Testis (tissue), 3 donors: Measurements from ENCODE around the gene MINDY4. TPM values are rescaled to one million over a fixed set of nuclear protein-coding genes. Genes with fewer than 3 reads are reported as not detected.

Source experiments
- DNase-seq: peaks from one replicate; pipeline ENCODE4 v3.0.0-alpha.2; 2019
- H3K27ac ChIP-seq, 2 donors: fragments of 200-600 bp; sonication (generic); one replicate each; pipeline ENCODE4 v1.5.1; 2019
- H3K27me3 ChIP-seq: fragments of 200-600 bp; sonication (generic); one replicate; pipeline ENCODE4 v1.5.1; 2019
- H3K36me3 ChIP-seq: fragments of 200-600 bp; sonication (generic); one replicate; pipeline ENCODE4 v1.5.1; 2017; ENCODE audit warnings: low read depth; ENCODE audit errors: missing control alignments
- H3K4me1 ChIP-seq: fragments of 200-600 bp; sonication (generic); one replicate; pipeline ENCODE4 v1.5.1; 2019
- H3K4me3 ChIP-seq, 2 donors: fragments of 200-600 bp; sonication (generic); one replicate each; pipeline ENCODE4 v1.5.1; 2017 to 2019
- H3K9me3 ChIP-seq: fragments of 200-600 bp; sonication (generic); one replicate; pipeline ENCODE4 v1.5.1; 2017
- CTCF ChIP-seq, 3 experiments: fragments of 450-650 bp in 2 of 3; fragments of 200-600 bp in 1 of 3; sonication (generic) in 1 of 3; IDR thresholded peaks; one replicate each; pipeline ENCODE4 v1.5.1; 2016 to 2019; ENCODE audit warnings: antibody characterized with exemption in 3 of 3, mild to moderate bottlenecking in 2 of 3, moderate library complexity in 1 of 3
- POLR2A ChIP-seq: fragments of 450-650 bp; IDR thresholded peaks from one replicate; pipeline ENCODE4 v1.6.1; 2017; ENCODE audit warnings: antibody characterized with exemption, mild to moderate bottlenecking, moderate library complexity
- WGBS, 2 donors: methylation state at CpG; one replicate each; pipeline ENCODE4 v1.1.5; 2018; 5-methylcytosine and 5-hydroxymethylcytosine counted together
- intact Hi-C: fragments of 100-400 bp; cut with DNase I; formaldehyde crosslinking; loops from one replicate; pipeline ENCODE4 v1.15.1; 2023; ENCODE audit warnings: low total_unique reads
- polyA plus RNA-seq: library from polyadenylated mRNA; stranded (reverse); fragments of 350-450 nt; fragmentation: Illumina TruSeq; extraction: RNeasy Lipid Tissue Mini Kit (QIAGEN cat#74804); gene quantifications from one replicate; pipeline ENCODE4 v1.2.3, GENCODE V29; 2014; ENCODE audit warnings: low read depth, low replicate concordance; ENCODE audit not compliant: insufficient read depth
- total RNA-seq, 2 donors: library from RNA; depleted of rRNA; stranded (reverse); fragments of >200 nt; gene quantifications; one replicate each; pipeline ENCODE4 v1.2.3, GENCODE V29; 2016

Gene MINDY4
- total and polyA plus RNA-seq, 3 donors from 2014 or later: 25.3 to 51.7 (median 47.6) TPM

- intact Hi-C loops: no loop called here
- no peaks in the 10 kb centered on the region for H3K9me3 ChIP-seq
- no peaks in the 10 kb centered on the region for H3K36me3 ChIP-seq
- DNase-seq: no peak
- H3K27me3 ChIP-seq: no peaks in the 10 kb centered on the region
- 90 to 96% methylated on average over 2 of the region's 2 CpGs for WGBS, 2 donors
- H3K27ac ChIP-seq: no peak overlapping the region
- H3K4me3 ChIP-seq: no peak overlapping the region
- peaks cover 9% of the 10 kb centered on the region for H3K4me1 ChIP-seq
- TF ChIP-seq CTCF (IDR thresholded peaks at IDR 0.05) (no peak), POLR2A (no peak)
Measured at GRCh38 chr7:30912731-30912985, 141.4 kb downstream of the MINDY4 start.

- no peak for DNase-seq
- no peaks in the 10 kb centered on the region for H3K36me3 ChIP-seq
- TF ChIP-seq POLR2A (no peak), CTCF (IDR thresholded peaks at IDR 0.05) (no peak)
- intact Hi-C loops: no loop called here
- H3K4me3 ChIP-seq: no peak overlapping the region
- no peak overlapping the region for H3K27ac ChIP-seq
- 73 to 80% methylated on average over 5 to 17 of the region's 17 CpGs for WGBS, 2 donors
- H3K27me3 ChIP-seq: no peaks in the 10 kb centered on the region
- peaks cover 9% of the 10 kb centered on the region for H3K4me1 ChIP-seq
- no peaks in the 10 kb centered on the region for H3K9me3 ChIP-seq
Measured at GRCh38 chr7:30912986-30913811, 142.0 kb downstream of the MINDY4 start.

GRCh38 chr7:30913821-30914515 lies 142.8 kb downstream of the MINDY4 start:
- intact Hi-C loops: no loop called here
- no peak overlapping the region for H3K4me3 ChIP-seq
- WGBS, 2 donors: 97% methylated on average over 12 to 16 of the region's 16 CpGs

GRCh38 chr7:30914596-30914995 lies 143.4 kb downstream of the MINDY4 start:
- 64 to 90% methylated on average over 4 of the region's 4 CpGs for WGBS, 2 donors
- TF ChIP-seq POLR2A: no peak
- TF ChIP-seq CTCF (IDR thresholded peaks at IDR 0.05): no peak
- Histone ChIP-seq H3K36me3 (no peaks in the 10 kb centered on the region), H3K27me3 (no peaks in the 10 kb centered on the region), H3K4me3 (no peak overlapping the region), H3K9me3 (no peaks in the 10 kb centered on the region), H3K27ac (no peak overlapping the region), H3K4me1 (peaks cover 9% of the 10 kb centered on the region)
- DNase-seq: no peak
- intact Hi-C loops: no loop called here

More at GRCh38 chr7:30913821-30914515, 142.8 kb downstream of the MINDY4 start:
- TF ChIP-seq POLR2A: no peak
- TF ChIP-seq CTCF (IDR thresholded peaks at IDR 0.05): no peak
- Histone ChIP-seq H3K27ac (no peak overlapping the region), H3K4me1 (peaks cover 9% of the 10 kb centered on the region), H3K36me3 (no peaks in the 10 kb centered on the region), H3K9me3 (no peaks in the 10 kb centered on the region), H3K27me3 (no peaks in the 10 kb centered on the region)
- DNase-seq: no peak
